Ovary (tissue), 3 donors: Measurements from ENCODE around the gene ACTN1.

Experiments used
- CTCF ChIP-seq, 3 donors: fragments of 450-650 bp in 2 of 3; fragments of 200-600 bp in 1 of 3; IDR thresholded peaks; one replicate each; pipeline versions ENCODE4 v1.5.1 to v1.8.0; 2016 to 2022; ENCODE audit warnings: antibody characterized with exemption in 3 of 3, mild to moderate bottlenecking in 1 of 3
- POLR2A ChIP-seq: fragments of 450-650 bp; IDR thresholded peaks from one replicate; pipeline ENCODE4 v1.6.1; 2017; ENCODE audit warnings: antibody characterized with exemption, mild to moderate bottlenecking, moderate library complexity
- donor health status: DM: no; HTN: no; CAD: no.

- TF ChIP-seq POLR2A (no peak), CTCF (IDR thresholded peaks at IDR 0.05) (no peak)
Measured at GRCh38 chr14:68918612-68919011, 60.5 kb downstream of the ACTN1 start.
